COR-L47 (cell line): ENCODE results near the gene ADAD1.
A peak's percentile ranks its signal among the peaks of the same experiment; 100 is the strongest.
"Not testable (repeated sequence)": the region's sequence is repeated elsewhere in the genome, so short reads cannot be mapped to it uniquely, and the experiment has no call there.

ENCODE experiments used
- DNase-seq: peaks from one replicate; lab custom pipeline; 2025; lab: John Stamatoyannopoulos, UW

ADAD1 gene

DNA sequence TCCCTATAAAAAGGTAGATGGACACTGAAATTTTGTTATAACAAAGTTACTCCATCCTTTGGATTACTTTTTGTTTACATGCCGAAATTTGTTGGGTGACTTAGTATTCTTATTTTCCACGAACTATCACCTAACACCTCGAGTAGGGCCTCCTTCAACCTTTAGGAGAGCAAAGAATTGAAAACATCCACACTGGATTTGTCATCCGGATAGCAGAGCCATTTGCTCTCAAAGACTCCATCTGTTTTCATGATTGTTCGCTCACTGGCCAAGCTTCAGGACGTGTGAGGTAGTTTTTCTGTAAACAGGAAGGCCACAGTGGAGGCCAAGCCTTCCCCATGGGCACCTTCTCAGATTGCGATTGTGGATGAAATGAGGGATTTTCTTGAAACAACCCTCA lies at the start of gene ADAD1:
ADAD1 (plus strand) TSS at position 301 of the 400 bp plus-strand sequence. CDS start 1,059 bp downstream, outside the sequence.
- DNase-seq = no peak

DNA sequence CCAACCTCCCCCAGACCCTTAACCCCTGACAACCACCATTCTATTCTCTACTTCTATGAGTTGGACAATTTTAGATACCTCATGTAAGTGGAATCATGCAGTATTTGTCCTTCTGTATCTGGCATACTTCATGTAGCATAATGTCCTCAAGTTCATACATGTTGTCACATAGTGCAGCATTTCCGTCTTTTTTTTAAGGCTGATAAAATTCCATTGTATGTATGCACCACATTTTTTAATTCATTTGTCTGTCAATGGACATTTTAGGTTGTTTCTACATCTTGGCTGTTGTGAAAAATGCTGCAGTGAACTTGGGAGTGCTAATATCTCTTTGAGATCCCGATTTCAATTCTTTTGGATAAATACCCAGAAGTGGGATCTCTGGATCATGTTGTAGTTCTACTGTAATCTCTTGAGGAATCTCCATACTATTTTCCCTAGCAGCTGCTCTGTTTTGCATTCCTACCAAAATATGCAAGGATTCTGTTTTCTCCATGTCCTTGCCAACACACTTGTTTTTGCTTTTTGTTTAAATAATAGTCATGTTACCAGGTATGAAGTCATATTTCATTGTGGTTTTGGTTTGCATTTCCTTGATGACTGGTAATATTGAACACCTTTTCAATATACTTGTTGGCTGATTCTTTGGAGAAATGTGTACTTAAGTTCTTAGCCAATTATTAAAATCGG lies 48.8 kb upstream of the ADAD1 start:
- no peak for DNase-seq

DNA sequence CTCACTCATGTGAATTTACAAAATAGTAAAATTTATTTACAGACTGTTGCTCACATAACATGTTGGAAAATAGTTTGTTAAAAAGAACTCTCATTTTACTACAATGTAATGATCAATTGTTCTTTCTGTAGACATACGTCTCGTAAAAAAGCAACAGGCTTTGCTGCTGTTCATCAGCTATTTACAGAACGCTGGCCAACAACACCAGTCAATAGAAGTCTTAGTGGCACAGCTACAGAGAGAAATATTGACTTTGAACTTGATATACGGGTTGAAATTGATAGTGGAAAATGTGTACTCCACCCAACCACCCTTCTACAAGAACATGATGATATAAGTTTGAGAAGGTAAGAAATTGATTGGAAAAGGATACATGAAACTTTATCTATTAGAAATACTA lies 47.6 kb upstream of the ADAD1 start:
- no peak for DNase-seq

DNA sequence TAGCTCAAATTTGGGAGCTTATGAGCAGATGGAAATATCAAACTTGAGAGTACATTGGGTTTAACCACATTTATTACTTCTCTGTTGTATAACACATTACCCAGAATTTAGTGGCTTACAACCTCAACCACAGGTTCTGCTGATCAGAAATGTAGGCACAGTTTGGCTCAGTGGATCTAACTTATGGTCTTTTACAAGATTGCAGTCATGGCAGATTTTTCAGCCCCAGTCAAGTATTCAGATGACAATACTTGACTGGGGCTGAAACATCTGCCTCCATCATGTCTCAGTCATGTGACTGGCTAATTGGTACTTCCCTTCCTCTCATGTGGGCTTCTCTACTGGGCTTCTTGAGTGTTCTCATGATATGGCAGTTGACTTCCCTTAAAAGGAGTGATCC lies 44.0 kb upstream of the ADAD1 start:
- DNase-seq = no peak

DNA sequence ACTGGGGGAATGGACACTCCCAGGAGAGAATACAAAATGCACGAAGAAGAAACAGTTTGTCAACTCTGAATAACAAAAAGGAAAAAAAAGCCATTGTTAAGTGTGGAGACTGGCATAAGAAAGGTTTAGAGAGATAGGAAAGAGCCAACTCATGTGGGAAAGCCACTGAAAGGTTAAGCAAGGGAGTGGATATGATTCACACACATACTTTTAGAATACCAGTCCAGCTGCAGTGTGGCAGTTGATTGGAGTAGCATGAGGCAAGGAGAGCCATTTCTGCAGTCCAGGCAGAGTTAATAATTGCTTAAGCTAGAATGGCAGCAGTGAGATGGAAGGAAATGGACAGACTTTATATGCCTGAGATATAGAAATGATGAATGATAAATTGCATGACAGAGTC lies 36.9 kb upstream of the ADAD1 start:
- no peak for DNase-seq

DNA sequence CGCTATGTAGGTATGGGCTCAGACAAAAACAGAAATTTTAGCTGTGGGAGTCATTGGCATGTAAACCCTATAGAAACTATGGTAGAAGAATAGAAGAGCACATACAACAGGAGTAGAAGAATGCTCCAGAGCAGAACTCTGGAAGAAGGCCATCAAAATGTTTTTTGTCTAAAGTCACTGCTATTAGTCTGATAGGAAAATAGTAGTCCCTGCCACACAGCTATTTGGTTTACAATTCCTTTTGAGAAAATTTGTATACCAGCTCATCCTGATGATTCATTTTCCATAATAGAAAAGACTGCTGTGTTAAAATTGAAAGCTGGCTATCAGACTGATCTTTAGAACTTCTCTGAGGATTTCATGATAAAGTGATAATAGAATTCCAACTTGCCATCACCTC lies 32.8 kb upstream of the ADAD1 start:
- no peak for DNase-seq

DNA sequence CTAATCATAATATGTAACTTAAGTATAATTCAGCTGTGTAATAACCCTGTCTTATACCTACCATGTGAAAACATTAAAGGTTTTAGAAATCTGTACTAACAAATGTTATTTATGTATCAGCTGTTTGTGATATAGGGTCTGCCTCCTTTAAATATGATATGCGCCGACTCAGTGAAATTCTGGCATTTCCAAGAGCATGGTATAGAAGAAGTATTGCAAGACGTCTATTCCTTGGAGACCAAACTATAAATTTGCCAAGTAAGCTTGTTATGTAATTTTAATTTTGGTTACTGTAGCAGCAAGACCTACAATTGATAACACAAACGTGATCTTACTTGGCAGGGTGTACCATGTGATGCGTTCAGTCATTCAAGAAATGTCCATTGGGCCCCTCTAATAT lies 32.3 kb upstream of the ADAD1 start:
- DNase-seq = no peak

DNA sequence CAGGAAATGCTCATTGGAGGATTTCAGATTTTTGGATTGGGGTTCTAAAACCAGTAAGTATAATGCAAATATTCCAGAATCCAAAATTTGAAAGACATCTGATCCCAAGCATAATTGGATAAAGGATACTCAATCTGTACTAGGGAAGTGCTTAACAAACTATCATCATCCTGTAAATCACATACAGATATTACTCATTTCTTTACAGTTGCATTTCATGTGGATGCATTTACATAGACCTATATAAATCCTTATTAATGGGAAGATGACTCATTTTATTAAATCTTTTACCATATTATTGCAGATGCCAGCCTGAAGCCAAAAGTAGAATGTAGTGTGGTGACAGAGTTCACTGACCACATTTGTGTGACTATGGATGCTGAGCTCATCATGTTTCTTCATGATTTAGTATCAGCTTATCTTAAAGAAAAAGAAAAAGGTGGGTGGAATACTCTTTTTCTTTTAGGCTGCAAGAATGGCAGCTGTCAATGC lies 22.4 kb upstream of the ADAD1 start:
- no peak for DNase-seq

DNA sequence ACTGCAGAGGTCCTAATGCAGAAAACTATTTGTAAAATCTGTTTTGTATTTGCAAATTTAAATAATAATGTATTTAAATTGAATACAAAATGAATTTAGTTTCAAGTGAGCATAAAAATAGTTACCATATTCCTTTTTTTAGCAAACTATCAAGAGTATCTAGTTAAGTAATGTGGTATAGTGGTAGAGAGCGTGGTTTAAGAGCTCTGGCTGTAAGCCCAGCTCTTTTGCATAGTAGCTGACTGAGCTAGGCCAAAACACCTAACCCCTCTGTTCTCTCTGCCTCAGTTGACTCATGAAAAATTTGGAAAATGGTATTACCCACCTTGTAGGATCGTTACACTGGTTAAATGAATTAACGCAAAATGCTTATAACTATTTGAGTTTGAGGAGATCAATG lies 18.1 kb upstream of the ADAD1 start:
- no peak for DNase-seq

DNA sequence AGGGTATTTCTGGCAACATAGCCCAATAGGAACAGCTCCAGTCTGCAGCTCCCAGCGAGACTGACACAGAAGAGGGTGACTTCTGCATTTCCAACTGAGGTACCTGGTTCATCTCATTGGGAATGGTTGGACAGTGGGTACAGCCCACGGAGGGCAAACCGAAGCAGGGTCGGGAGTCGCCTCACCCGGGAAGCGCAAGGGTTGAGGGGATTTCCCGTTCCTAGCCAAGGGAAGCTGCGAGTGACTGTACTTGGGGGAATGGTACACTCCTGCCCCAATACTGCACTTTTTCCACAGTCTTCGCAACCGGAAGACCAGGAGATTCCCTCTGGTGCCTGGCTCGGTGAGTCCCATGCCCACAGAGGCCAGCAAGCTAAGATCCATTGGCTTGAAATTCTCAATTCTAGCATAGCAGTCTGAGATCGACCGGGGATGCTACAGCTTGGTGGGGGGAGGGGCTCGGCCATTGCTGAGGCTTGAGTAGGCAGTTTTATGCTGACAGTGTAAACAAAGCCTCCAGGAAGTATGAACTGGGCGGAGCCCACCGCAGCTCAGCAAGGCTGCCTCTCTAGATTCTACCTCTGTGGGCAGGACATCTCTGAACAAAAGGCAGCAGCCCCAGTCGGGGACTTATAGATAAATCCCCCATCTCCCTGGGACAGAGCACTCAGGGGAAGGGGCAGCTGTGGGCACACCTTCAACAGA lies 14.0 kb upstream of the ADAD1 start:
- DNase-seq = peak; percentile 16

DNA sequence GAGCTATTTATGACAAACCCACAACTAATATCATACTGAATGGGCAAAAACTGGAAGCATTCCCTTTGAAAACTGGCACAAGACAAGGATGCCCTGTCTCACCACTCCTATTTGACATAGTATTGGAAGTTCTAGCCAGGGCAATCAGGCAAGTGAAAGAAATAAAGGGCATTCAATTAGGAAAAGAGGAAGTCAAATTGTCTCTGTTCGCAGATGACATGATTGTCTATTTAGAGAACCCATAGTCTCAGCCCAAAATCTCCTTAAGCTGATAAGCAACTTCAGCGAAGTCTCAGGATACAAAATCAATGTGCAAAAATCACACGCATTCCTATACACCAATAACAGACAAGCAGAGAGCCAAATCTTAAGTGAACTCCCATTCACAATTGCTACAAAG lies 10.0 kb upstream of the ADAD1 start:
- not testable (repeated sequence) for DNase-seq

DNA sequence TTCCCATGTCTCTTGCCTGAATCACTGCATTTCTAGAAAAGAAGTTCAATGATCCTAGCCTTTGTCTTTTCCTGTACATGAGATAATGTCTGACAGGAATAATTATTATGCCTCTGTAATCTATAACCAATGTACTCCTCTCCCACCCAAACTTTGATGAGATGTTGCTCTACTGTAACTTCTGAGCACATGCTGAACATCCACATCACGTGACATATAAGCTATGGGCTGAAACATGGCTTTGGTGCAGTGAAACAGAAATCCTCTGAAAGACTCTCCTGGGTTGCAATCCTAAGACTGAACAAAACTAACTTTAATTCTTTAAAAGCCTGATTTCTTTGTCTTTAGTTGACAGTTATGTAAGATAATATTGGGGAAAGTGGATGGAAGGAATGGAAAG lies 1.5 kb upstream of the ADAD1 start:
- DNase-seq = no peak

DNA sequence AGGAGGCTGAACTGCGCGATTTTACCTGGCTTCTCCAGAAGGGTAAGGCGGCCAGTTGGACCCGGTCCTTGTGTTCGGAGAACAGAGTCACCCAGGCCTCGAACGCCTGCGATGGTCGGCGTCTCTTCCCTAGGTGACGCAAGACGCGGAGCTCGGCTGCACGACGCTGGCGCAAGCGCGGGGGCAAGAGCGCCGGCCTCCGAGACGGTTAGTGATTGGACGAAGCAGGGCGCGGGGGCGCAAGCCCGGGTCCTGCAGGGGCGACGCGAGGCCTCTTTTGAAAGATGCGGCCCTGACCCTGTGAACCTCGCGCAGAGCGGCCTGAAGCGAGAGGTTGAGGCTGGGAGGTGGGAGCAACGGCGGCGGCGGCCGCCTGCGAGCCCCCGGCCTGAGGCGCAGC lies 428 bp downstream of the ADAD1 start:
- no peak for DNase-seq

DNA sequence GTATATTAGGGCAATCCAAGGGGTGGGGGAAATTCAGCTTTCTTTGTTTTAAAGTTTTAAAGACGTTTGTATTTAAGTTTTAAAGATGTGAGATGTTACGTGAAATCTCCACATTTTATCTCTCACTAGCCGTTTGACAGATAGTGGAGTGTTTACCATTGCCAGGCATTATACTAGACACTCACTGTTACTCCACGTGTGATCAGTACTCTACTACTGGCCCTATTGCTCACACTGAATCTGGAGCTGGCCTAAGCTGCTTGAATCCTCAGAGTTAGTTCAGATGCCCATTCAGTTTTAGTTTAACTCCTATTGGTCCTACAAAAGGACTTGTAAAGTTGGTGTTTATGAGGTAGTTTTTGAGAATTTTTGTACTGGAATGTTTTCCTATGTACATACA lies 4.5 kb downstream of the ADAD1 start:
- DNase-seq = no peak

DNA sequence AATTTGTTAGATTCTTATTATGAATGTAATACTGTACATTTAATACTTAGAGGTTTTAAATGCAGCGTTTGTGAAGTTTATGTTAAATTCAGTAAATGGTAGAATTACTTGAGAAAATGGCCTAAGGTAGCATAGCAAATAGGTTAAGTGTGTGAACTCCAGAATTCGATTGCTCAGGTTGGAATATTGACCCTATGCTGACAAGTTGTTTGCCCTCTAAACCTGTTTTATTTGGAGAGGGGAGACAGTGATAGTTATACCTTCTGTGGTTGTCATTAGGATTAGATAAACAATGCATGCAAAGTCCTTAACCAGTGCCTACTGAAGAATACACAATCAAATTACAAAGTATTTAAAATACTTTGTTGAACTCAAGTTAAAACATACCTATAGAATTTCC lies 5.4 kb downstream of the ADAD1 start:
- no peak for DNase-seq

DNA sequence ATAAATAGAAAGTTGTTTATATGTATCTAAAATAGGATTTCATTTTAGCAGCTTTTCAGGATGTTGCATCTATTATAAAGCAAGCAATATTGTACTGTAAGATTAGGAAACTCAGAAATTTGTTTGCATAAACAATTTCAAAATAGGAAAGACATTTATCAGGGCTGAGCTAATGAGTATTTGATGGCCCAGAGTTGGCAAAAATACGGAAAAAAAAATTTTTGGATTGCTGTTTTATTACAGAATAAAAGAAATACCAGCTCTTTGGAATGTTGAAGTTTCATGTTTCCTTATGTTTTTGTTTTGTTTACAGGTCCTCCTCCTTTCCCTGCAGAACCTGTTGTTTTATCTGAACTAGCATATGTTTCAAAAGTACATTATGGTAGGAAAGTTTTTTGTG lies 14.5 kb downstream of the ADAD1 start:
- no peak for DNase-seq

DNA sequence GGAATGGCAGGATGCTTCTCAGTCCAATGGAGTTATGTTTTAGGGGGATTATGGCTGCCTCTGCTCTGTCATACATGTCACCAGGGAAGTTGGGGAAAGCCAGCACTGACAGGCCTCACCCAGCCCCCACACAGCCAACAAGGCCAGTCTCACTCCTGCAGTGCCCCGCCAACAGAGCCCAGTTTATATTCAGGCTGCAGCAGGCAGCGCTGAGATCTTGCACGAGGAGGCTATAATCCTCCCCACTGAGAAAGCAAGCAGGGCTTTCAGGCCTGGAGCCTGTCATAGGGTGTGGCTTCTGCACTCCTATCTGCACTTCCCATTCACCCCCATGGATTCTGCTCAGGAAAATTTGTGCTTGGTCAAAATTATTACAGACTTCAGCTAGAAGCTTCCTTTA lies 25.1 kb downstream of the ADAD1 start:
- no peak for DNase-seq

DNA sequence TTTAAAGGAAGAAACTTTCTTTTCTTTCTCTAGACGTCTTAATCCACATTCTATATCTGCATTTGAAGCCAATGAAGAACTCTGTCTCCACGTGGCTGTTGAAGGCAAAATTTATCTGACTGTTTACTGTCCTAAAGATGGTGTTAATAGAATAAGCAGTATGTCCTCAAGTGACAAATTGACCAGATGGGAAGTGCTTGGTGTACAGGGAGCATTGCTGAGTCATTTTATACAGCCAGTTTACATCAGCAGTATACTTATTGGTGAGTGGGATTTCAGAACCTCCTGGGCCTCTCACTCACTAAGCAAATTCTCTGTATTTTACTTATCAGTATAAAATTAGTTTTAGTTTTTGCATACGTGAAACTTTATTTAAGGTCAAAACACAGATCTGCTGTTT lies 33.7 kb downstream of the ADAD1 start:
- no peak for DNase-seq

DNA sequence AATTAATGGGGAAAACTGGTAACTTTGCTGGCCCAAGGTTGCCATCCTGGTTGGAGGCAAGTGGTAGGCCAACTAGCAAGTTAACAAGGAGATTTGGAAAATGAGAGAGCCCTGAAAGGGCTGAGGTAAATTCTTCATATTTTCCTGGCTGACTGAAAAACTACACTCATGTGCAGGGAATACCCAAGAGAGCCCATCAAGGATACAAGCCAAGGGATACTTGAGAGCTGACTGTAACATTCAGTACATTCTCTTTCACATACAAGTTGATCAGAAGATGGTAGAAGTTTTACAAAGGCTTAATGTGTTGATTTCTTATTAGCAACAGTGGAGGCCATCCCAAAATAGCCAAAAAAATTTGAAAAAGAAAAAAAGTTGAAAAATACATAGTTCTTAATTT lies 44.4 kb downstream of the ADAD1 start:
- no peak for DNase-seq

DNA sequence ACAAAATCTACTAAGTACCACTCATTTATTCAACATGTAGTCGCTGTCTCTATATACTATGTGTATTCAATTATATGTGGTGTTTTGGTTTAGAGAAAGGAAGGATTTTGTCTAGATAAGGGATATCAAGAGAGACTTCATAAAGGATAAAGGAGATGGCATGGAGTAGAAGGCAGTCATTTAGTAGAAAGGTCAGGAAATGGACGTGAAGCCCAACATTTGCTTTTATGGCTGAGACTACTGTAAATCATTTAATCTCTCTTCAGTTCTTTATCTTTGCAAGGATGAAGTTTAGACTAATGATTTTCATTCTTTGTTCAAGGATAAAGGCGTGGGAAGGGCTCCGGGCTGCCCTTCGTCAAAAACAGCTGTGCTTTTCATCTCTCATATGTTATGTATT lies 52.5 kb downstream of the ADAD1 start:
- no peak for DNase-seq

DNA sequence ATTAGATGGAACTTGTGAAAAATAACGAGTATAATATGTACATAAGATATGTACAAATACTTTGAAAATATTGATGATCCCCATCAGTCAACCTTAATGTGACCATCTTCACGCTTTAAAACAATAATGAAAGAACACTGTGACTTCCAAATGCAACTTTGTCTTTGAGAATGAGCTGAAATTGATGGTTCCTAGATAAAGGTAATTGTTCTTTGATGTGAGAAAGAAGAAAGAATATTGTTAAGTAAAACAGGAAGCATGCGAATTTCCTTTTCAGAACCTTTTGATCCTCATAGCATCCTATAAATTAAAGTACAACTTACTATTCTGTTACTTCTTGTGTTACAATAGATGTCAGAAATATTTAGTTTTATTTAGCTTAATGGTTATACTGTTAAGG lies 55.5 kb downstream of the ADAD1 start:
- DNase-seq = no peak

DNA sequence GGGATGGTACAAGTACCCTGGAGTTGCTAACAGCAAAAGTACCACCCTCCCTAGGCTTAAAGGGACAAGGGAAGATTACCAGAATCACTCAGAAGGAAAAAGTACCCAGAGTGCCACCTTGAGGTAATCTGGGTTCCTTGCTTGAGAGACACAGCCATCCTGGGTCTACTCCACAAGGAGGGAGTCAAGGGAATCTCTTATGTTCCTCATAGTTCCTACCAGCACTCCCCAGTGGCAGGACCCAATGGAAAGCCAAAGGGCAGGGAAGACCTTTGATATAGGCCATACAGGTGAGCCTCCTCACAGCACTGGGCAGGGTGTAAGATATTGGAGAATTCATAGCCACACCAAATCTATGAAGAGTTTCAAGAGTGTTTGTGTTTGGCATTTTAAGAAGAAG lies 72.0 kb downstream of the ADAD1 start:
- DNase-seq = no peak

DNA sequence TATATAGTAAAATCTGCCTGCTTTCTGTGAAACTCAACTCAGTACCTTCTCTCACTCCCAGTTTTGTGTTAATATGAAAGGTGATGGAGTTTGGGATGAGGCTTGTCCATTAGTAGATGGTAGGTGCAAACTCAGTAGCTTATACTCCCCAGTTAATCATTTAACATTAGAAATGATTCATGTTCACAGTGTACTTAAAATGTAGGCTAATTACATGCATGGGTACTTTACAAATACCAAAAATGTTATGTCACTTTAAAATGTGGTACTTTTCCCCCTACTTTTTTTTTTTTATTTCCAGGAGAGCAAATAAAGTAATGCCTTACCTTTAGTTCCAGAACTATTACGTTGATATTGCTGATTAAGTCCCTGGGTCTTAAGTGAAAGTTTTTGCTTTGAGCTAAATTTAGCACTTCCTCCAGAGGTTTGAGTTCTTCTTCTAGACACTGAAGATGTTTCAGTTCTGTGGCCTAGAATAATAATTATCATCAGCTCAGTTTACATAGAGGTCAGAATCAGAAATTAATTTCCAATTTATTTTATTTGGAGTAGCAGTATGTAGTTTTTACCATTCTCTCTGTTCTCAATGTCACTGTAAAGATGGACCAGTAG lies 74.7 kb downstream of the ADAD1 start:
- DNase-seq = no peak
